GM20431 (cell line): Measurements from ENCODE around the gene RTN3.
"Not testable (repeated sequence)": the region's sequence is repeated elsewhere in the genome, so short reads cannot be mapped to it uniquely, and the experiment has no call there.

Experiments
- in situ Hi-C: fragments of 300-500 bp; cut with MseI, MboI; formaldehyde crosslinking; loops from one replicate; pipeline ENCODE4 v1.15.0; 2020; ENCODE audit warnings: low sequenced_read_pairs; ENCODE audit not compliant: unreplicated experiment

RTN3 gene

DNA sequence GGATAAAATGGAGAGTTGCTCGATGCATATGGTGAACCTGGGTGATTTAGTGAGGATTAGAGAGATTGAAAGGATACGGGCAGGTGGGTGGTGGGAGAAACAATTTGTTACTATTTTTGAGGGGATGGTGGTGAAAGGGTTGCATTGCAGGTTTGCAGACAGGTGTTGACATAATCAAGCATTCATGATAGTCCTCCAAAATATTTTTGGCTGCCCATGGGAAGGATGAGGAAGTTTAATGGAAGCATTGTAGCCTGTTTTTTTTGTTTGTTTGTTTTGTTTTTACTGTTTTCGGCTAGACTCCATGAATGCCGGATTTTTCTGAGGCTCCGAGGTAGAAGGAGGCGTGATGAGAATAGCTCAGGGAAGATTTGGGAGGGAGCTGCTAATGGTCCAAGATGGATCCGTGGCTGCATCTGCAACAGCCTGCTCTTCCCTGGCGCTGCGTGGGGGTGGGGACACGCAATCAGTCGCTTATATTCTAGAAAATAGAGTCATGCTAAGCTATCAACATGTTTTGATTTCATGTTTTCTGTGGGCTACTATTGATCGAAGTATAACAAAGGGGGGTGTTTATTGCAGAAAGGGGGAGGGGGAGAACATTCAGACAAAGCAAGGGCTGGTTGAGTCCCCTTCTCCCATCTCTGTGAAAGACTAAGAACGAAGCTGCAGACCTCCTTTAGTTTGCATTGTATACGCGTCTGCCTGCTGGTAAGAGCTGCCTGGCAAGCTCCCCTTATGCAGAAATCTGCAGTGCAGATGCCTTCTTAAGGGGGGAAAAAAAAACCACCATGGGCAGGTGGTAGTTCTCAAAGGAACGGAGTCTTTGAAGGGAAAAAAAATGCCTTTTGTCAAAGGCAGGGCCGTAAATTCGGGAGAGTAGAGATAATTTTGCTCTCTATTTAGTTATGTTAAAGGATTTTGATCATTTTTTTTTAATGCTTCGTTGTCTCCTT, 1.0 kb downstream of the RTN3 start:
- in situ Hi-C loops = no loop called here

DNA sequence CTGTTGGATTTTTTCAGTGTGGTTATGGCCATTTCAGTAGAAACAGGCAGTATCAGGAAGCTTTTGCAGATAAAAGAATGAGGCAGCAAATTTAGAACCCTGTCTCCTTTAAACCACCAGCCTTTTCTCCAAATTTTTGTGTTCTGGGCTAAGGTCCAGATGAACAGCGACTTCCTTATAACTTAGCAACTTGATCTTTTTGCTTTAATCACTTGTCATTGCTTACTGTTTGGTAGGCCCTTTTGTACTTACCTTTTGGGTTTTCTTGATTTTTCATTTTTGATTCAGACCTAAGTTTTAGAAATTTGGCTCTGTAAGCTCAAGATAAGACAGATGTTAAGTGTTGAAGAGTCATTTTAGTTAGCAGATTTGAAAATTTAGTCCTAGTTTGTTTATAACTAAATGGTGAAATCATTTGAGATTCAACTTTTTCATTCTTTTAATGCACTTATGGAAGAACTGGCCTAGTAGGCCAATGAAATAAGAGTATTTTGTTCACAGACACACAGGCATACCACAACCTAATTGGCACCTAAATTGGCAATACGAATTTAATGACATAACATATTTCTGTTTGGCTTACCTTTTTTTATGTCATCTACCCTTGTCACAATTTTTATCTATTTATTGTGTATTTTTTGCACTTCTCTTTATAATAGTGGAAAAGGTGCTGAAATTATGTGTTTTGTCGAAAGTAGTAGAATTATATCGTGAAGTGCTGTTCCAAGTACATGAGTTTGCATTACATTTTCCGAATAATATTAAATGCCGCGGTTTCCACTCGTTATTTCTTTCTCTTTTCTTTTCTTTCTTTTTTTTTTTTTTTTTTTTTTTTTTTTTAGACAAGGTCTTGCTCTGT, 2.1 kb downstream of the RTN3 start:
- in situ Hi-C loops = no loop called here

DNA sequence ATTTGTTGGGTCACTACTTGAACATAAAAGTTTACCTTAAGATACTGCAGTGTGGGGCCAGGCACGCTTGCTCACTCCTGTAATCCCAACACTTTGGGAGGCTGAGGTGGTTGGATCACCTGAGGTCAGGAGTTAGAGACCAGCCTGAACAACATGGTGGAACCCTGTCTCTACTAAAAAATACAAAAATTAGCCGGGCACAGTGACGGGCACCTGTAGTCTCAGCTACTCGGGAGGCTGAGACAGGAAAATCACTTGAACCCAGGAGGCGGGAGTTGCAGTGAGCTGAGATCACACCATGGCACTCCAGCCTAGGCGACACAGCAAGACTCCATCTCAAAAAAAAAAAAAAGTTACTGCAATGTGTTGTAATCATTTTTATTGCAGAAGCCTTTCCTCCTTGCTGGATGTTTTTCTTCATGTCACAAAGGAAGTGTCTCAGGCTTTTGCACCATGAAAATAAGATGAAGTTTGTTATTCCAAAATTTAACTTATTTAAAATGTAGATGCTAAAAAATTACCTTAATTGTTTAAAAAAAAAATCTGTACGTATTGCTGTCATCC, 3.9 kb downstream of the RTN3 start:
- in situ Hi-C loops = not testable (repeated sequence)

DNA sequence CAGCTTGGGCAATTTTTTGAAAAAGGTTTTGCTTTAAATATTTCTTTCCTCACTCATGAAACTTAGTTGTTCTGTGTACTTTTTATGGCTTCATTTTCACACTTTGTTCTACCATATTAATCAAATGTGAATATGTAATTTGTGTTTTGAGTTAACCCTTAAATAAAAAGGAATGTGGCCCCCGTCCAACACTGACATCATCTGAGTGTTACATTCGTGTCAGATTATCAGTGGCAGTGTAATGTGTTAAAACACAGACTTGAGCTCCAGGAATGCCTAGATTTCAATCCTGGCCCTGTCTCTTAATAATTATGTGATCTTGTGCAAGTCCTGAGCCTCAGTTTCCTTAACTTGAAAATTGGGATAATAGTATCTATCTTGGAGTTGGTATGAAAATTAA, 5.6 kb downstream of the RTN3 start:
- in situ Hi-C loops = no loop called here

DNA sequence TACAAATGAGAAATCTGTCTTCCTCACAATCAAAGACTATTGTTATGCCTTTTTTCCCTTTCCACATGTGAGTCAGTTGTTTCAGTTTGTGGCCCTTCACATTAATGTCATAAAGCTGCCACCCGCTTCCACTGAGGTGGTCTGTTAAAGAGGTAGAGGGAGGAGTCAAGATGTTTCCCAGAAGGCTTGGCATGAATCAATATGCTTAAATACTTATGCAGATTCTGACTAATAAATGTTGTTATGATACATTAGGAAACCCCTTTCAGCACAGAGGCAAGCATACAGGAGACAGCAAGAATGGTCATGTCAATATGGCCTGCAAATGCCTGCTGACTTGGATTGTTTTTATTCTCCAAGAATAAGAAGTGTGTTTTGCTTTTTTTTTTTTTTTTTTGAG, 6.5 kb downstream of the RTN3 start:
- in situ Hi-C loops = no loop called here

DNA sequence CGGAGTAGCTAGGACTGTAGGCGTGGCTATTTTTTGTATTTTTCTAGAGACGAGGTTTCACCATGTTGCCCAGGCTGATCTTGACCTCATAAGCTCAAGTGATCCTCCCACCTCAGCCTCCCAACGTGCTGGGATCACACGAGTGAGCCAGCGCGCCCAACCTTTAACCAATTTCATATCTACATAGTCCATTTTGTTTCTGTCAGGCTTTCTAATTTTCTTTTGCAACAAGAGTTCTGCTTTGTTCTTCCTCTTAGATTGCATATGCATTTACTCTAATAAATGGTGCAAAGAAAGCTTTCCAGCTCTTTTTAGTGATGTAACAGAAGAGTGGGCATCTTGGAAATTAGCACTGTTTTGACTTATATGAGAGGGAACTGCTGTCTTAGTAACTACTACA, 13.3 kb downstream of the RTN3 start:
- in situ Hi-C loops = no loop called here

DNA sequence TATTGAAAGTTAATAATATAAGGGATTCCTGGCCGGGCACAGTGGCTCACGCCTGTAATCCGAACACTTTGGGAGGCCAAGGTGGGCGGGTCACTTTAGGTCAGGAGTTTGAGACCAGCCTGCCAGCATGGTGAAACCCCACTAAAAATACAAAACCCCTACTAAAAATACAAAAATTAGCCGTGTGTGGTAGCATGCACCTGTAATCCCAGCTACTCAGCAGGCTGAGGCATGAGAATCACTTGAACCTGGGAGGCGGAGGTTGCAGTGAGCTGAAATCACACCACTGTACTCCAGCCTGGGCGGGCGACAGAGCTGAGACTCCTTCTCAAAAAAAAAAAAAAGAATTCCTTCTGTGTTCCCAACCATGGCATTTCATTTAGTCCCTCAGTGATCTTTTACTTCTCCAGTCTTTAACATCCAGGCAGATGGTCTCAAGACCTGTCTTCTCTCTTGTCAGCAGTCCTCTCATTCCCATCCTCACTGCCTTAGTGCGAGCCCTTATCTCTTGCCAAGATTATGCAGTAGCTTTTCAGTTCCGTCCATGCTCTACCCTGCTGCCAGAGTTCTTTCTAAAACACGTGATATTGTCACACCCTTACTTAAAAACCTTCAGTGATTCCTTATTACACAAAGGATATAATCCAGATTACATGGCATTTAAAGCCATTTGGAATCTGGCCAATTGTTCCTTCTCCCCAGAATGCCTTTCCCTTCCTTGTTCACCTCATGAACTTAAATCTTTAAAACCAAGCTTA, 17.9 kb downstream of the RTN3 start:
- in situ Hi-C loops = no loop called here

DNA sequence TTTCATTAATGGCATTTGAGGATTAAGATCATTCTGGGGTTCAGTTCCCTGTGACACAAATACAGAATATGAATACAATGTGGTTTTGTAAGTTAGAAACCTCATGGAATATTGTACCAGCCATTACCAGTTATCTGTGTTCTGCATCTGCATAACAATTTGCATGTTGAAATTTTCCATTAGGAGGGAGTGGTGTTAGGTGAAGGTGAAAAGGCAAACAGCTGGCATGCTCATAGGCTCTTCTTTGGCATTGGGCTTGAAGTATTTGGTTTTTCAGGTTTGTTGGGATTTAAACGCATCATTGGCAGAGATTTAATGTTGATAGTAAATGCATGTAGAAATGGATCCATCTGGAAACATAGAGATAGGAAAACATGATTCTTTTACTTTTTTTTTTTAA, 18.6 kb downstream of the RTN3 start:
- in situ Hi-C loops = no loop called here

DNA sequence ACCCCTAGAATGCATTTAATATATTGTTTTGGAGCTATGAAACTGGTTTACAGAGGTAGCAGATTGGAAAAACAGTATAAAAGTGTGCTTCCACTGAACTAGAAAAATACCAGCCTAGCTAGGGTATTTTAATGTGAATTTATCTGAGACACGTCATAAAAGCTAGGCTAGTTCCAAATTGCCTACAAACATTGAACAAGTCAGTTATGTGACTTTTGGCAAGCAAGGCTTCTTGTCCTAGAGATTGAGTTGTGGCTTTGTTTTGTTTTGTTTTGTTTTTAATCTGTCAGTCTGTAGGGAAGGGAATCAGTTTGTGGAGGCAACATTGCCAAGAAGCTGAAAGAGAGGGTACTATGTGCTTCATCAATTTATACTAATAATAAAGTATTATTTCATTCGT, 24.2 kb downstream of the RTN3 start:
- in situ Hi-C loops = no loop called here

DNA sequence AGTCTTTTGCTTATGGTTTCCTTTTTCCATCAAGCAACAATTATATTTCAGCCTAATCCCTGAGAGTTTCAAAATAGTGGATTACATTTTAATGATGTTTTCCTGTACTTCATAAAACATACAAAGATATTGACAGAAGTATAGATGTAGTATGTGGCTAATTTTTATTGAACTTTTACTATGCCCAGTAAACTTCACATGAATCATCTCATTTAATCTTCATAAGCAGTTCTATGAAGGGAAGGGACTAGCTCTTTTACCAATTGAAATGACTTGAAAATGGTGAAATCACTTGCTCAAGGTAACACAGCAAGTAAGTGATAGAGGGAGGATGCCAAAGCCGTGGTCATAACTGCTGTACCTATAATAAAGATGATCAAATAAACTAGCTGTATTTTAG, 27.5 kb downstream of the RTN3 start:
- in situ Hi-C loops = no loop called here

DNA sequence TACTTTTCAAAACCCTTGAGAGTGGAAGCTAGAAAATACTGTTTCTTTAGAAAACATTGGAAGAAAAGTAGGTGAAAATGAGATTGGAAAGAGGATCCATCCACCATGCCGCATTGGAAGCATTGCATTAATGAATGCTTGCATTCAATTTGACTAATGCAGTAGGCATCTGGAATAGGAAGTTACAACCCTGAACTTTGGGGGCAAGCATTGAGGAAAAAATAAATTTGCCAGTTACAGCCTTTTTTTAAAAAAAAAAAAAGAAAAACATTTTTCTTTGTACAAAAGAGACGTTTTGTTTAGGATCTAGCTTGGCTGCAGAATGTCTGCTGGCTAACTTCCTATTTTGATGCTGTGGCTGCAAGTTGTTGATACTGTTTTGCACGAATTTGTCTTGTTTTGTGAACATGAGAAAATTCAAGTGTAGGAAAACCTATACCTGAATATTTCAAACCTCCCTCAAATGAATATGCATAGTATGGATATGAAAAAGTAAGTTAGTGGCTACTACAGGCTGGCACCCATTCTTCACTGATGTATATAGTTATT, 28.1 kb downstream of the RTN3 start:
- in situ Hi-C loops = no loop called here

DNA sequence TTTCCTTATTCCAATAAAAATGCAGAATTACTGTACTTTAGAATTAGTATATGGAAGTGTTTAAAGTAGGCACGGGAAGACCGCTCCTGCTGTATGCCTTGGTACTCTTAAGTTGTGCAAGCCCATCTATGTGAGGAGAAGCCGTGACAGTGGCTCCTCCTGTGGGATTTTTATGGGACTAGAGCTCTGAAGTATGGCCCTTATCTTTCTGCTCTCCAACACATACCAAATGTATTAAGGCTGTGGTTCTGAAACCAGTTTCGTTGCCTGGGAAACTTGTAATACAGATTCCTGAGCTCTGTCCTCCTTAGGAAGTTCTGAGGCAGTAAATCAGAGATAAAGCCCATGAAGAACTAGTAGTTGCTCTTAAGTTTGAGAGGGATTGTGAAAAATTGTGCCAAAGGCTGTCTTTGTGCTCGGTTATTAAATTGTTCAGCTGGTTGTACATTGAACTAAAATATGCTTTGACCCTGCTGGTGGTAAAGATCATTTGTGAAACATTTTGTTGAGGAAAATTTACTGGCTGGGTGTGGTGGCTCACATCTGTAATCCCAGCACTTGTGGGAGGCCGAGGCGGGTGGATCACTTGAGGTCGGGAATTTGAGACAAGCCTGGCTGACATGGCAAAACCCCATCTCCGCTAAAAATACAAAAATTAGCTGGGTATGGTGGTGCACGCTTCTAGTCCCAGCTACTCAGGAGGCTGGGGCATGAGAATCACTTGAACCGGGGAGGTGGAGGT, 29.3 kb downstream of the RTN3 start:
- in situ Hi-C loops = no loop called here

DNA sequence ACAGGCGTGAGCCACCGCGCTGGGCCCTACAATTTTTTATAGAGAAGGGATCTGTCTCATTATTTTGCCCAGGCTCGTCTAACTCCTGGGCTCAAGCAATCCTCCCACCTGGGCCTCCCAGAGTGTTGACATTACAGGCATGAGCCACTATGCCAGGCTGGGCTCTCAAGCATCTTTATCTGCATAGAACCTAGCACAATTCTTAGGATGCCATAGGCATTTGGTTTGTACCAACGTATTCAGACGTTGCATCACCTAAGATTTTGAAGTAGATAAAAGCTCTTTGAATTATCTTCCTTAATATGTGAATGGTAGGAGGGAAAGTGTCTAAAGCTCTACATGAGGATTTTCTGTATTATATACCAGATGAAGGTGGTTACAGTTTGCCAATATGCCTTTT, 30.5 kb downstream of the RTN3 start:
- in situ Hi-C loops = no loop called here

DNA sequence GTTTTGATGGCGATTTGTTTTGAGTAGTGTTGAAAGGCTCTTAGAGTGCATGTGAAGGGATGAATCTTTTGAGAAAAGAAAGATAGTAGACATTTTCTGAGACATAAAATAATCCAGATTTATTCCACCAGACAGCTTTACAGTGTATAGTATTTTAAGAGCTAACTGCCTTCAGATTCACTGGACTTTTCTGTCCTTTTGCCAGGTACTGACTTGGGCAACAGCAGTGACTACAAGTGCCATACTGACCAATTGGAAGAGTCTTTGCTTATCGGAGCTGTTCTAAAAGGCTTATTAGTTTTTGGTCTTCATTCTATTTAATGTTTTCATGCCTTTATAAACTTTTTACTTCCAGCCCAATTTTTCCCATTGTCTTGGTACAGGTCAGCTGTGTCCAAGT, 32.5 kb downstream of the RTN3 start:
- in situ Hi-C loops = no loop called here

DNA sequence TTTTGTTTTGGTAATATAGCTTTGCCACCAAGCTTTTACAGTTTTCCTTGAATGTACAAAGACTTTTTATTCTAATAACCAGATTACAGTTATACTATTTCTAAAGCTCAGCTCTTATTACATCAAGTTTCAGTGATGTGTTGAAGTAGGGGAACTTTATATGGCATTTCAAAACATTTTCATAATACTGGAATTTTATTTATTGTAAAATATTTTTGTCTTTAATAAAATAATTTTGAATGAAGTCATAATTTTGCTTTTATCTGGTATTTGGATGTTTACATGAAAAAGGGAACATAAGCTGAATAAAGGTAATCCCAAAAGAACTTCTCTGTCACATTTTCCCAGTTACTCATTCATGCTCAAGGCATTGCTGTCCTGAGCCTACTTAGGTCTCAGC, 34.7 kb downstream of the RTN3 start:
- in situ Hi-C loops = no loop called here

DNA sequence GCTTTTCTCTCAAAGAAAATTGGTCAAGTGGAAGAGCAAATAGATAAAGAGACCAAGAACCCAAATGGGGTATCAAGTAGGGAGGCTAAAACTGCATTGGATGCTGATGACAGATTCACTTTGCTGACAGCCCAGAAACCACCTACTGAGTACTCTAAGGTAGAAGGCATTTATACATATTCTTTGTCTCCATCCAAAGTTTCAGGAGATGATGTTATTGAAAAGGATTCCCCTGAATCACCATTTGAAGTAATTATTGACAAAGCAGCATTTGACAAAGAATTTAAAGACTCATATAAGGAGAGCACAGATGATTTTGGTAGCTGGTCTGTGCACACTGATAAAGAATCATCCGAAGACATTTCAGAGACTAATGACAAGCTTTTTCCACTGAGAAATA, 37.7 kb downstream of the RTN3 start:
- in situ Hi-C loops = no loop called here

DNA sequence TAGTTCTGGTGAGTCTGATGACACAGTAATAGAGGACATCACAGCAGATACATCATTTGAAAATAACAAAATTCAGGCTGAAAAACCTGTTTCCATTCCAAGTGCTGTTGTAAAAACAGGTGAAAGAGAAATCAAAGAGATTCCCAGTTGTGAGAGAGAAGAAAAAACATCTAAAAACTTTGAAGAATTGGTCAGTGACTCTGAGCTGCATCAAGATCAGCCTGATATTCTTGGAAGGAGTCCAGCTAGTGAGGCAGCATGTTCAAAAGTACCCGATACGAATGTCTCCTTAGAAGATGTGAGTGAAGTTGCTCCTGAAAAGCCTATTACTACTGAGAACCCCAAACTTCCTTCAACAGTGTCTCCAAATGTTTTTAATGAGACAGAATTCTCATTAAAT, 38.7 kb downstream of the RTN3 start:
- in situ Hi-C loops = no loop called here

DNA sequence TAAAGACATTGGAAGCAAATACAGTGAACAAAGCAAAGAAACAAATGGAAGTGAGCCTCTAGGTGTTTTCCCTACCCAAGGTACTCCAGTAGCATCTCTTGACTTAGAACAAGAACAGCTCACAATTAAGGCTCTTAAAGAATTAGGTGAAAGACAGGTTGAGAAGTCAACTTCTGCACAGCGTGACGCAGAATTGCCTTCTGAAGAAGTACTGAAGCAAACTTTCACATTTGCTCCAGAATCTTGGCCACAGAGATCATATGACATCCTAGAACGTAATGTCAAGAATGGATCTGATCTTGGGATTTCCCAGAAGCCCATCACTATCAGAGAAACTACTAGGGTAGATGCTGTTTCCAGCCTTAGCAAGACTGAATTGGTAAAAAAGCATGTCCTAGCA, 39.3 kb downstream of the RTN3 start:
- in situ Hi-C loops = no loop called here

DNA sequence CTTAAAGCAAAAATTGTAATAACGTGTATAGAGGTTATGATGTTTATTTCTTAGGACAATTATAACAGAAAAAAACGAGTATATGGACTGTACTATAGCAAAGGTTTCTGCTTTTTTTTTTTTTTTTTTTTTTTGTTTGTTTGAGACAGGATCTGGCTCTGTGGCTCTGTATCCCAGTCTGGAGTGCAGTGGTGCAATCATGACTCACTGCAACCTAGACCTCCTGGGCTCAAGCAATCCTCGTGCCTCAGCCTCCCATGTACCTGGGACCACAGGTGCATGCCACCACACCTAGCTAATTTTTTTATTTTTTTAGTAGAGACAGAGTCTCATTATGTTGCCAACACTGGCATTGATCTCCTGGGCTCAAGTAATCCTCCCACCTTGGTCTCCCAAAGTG, 48.0 kb downstream of the RTN3 start:
- in situ Hi-C loops = no loop called here
